Breast epithelium (tissue), 4 donors: ENCODE measurements around the gene CRHBP. TPM values are rescaled to one million over a fixed set of nuclear protein-coding genes. Genes with fewer than 3 reads are reported as not detected.
"Not testable (repeated sequence)": the region's sequence is repeated elsewhere in the genome, so short reads cannot be mapped to it uniquely, and the experiment has no call there.

Source experiments
- DNase-seq, 2 donors: peaks; one replicate each; pipeline ENCODE4 v3.0.0-alpha.2; 2019; ENCODE audit warnings: low spot score in 2 of 2
- H3K27ac ChIP-seq, 2 donors: fragments of 200-600 bp; sonication (generic) in 1 of 2; one replicate each; pipeline ENCODE4 v1.5.1; 2016 to 2019; ENCODE audit warnings: mild to moderate bottlenecking in 1 of 2
- H3K27me3 ChIP-seq, 2 donors: fragments of 200-600 bp; sonication (generic) in 1 of 2; one replicate each; pipeline versions ENCODE4 v1.5.1 to v1.6.0; 2017 to 2019; ENCODE audit warnings: control low read depth in 1 of 2, mild to moderate bottlenecking in 1 of 2
- H3K36me3 ChIP-seq: fragments of 200-600 bp; one replicate; pipeline ENCODE4 v1.5.1; 2019
- H3K4me1 ChIP-seq, 2 donors: fragments of 200-600 bp; sonication (generic); one replicate each; pipeline ENCODE4 v1.5.1; 2016 to 2019; ENCODE audit warnings: control low read depth in 1 of 2
- H3K4me3 ChIP-seq, 3 donors: fragments of 200-600 bp; sonication (generic); 1 replicate in 2 of 3; 2 replicates in 1 of 3; pipeline ENCODE4 v1.5.1; 2016 to 2019; ENCODE audit warnings: mild to moderate bottlenecking in 3 of 3, moderate library complexity in 2 of 3
- H3K9me3 ChIP-seq, 2 donors: fragments of 200-600 bp; sonication (generic) in 1 of 2; one replicate each; pipeline ENCODE4 v1.5.1; 2016 to 2019; ENCODE audit warnings: control low read depth in 1 of 2
- POLR2A ChIP-seq: fragments of 450-650 bp; IDR thresholded peaks from one replicate; pipeline ENCODE4 v1.6.1; 2016; ENCODE audit warnings: antibody characterized with exemption, mild to moderate bottlenecking, moderate library complexity
- POLR2AphosphoS5 ChIP-seq, 3 donors: sonication (generic); formaldehyde crosslinking; IDR thresholded peaks; one replicate each; pipeline ENCODE4 v1.6.1; 2017; ENCODE audit warnings: antibody characterized with exemption in 3 of 3
- intact Hi-C: fragments of 100-400 bp; cut with DNase I; formaldehyde crosslinking; loops from one replicate; pipeline ENCODE4 v1.15.1; 2023; ENCODE audit warnings: low total_unique reads
- total RNA-seq, 3 donors: library from RNA; depleted of rRNA; stranded (reverse); fragments of >200 nt; gene quantifications; one replicate each; pipeline ENCODE4 v1.1.0, GENCODE V29; 2016
- TF ChIP-seq, protein P1 (sequence below), 3 donors: fragments of 450-650 bp; IDR thresholded peaks; one replicate each; pipeline ENCODE4 v1.5.1; 2016 to 2017; ENCODE audit warnings: antibody characterized with exemption in 3 of 3, mild to moderate bottlenecking in 3 of 3, moderate library complexity in 3 of 3

The CRHBP gene, protein sequence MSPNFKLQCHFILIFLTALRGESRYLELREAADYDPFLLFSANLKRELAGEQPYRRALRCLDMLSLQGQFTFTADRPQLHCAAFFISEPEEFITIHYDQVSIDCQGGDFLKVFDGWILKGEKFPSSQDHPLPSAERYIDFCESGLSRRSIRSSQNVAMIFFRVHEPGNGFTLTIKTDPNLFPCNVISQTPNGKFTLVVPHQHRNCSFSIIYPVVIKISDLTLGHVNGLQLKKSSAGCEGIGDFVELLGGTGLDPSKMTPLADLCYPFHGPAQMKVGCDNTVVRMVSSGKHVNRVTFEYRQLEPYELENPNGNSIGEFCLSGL
- total RNA-seq = 1 to 10 TPM in 2 of 3 donors, under 1 TPM in 1; 0.73 to 5.1 (median 2.3) TPM

DNA sequence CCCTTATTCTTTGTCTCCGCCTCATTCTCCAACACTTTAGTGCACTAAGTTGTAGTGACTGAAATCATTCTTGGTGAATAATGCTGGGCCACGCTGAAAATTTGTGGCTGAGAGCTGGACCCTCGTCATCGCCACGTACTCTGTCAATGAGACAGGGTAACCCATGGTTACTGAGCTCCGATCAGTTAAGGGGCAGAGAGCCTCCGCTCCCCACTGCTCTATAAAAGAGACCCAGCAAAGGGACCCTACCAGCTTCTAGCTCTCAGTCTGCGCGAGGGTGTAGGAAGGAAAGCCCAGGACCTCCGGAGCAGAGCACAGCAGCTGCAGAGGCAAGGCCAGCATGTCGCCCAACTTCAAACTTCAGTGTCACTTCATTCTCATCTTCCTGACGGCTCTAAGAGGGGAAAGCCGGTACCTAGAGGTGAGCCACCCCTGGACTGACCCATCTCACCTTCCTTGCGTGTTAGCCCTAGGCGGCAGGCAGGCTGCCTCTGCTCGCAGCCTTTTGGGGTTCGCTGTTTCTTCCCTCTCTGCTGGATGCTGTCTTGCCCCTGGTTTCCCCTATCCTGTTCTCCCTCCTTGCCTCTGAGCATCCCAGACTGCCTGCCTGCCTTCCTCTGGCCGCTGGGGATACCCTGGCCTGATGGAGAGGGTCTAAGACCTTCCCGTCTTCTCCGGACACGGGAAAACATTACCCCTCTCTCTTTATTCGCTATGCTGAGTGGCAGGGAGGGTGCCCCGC lies at the start of gene CRHBP:
Gene CRHBP, plus strand, starts transcription at position 251 of the 742 bp plus-strand sequence. Its CDS starts 90 bp downstream, at position 341.
- peak within 1 kb of the TSS; percentile 30 to 56 (median 49) for H3K4me3 ChIP-seq
- H3K4me1 ChIP-seq = peaks cover 0 to 7% of the 10 kb centered on the region in 2 donors
- H3K9me3 ChIP-seq = no peaks in the 10 kb centered on the region
- intact Hi-C loops = no loop called here
- peaks cover 0 to 24% of the 10 kb centered on the region in 2 donors for H3K27me3 ChIP-seq
- DNase-seq = no peak
- H3K36me3 ChIP-seq = no peaks in the 10 kb centered on the region
- TF ChIP-seq, protein P1, sequence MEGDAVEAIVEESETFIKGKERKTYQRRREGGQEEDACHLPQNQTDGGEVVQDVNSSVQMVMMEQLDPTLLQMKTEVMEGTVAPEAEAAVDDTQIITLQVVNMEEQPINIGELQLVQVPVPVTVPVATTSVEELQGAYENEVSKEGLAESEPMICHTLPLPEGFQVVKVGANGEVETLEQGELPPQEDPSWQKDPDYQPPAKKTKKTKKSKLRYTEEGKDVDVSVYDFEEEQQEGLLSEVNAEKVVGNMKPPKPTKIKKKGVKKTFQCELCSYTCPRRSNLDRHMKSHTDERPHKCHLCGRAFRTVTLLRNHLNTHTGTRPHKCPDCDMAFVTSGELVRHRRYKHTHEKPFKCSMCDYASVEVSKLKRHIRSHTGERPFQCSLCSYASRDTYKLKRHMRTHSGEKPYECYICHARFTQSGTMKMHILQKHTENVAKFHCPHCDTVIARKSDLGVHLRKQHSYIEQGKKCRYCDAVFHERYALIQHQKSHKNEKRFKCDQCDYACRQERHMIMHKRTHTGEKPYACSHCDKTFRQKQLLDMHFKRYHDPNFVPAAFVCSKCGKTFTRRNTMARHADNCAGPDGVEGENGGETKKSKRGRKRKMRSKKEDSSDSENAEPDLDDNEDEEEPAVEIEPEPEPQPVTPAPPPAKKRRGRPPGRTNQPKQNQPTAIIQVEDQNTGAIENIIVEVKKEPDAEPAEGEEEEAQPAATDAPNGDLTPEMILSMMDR (IDR thresholded peaks at IDR 0.05) = no peak
- TF ChIP-seq POLR2A (no peak), POLR2AphosphoS5 (IDR thresholded peaks at IDR 0.05) (no peak)
- no peak within 1 kb of the TSS for H3K27ac ChIP-seq

DNA sequence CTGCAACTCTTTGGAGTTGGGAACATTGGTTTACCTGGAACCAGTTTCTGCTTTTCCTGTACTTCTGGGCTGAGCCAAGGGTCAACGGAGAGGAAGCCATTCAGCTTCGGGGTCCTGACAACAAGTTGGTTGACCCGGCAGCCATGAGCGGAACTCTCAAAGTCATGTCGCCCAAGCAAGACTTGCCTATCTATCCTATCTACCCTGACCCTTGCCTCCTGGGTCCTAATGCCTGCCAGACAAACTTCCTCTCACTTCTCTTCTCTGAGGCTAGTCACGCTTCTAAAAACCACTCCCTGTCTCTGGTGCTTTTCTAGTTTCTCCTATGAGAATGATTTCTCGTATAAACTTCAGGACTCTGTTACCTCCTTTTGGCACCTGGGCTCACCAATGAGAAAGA lies 44.7 kb upstream of the CRHBP start:
- Histone ChIP-seq H3K27ac (no peak overlapping the region), H3K27me3 (no peaks in the 10 kb centered on the region), H3K4me1 (no peaks in the 10 kb centered on the region), H3K9me3 (no peaks in the 10 kb centered on the region), H3K36me3 (no peaks in the 10 kb centered on the region), H3K4me3 (no peak overlapping the region)
- TF ChIP-seq, protein P1 (IDR thresholded peaks at IDR 0.05) = no peak
- TF ChIP-seq POLR2AphosphoS5 (IDR thresholded peaks at IDR 0.05) (no peak), POLR2A (no peak)
- intact Hi-C loops = no loop called here
- no peak for DNase-seq

DNA sequence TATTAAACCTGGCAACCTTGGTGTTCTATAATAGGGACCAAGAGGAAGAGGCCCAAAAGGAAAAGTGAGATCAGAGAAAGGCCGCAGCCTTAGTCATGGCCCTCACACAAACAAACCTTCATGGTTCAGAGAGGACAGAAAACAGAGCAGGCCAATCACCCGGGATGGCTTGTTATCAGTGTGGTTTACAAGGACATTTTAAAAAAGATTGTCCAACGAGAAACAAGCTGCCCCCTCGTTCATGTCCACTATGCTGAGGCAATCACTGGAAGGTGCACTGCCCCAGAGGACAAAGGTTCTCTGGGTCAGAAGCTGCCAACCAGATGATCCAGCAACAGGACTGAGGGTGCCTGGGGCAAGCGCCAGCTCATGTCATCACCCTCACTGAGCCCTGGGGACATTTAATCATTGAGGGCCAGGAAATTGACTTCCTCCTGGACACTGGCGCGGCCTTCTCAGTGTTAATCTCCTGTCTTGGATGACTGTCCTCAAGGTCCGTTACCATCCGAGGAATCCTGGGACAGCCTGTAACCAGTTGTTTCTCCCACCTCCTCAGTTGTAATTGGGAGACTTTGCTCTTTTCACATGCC lies 42.4 kb upstream of the CRHBP start:
- peaks cover 0 to 10% of the 10 kb centered on the region in 2 donors for H3K9me3 ChIP-seq
- DNase-seq, H3K4me3 ChIP-seq, H3K36me3 ChIP-seq, H3K27ac ChIP-seq, H3K27me3 ChIP-seq, intact Hi-C loops, H3K4me1 ChIP-seq: not testable (repeated sequence)

DNA sequence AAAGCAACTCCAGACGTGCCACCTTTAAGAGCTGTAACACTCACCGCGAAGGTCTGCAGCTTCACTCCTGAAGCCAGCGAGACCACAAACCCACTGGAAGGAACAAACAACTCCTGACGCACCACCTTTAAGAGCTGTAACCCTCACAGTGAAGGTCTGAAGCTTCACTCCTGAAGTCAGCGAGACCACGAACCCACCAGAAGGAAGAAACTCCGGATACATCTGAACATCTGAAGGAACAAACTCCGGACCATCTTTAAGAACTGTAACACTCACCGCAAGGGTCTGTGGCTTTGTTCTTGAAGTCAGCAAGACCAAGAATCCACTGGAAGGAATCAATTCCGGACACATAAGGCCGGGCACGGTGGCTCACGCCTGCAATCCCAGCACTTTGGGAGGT lies 38.2 kb upstream of the CRHBP start:
- H3K36me3 ChIP-seq, DNase-seq, intact Hi-C loops, H3K27ac ChIP-seq, H3K4me1 ChIP-seq, H3K4me3 ChIP-seq, H3K27me3 ChIP-seq: not testable (repeated sequence)
- peaks cover 0 to 10% of the 10 kb centered on the region in 2 donors for H3K9me3 ChIP-seq

DNA sequence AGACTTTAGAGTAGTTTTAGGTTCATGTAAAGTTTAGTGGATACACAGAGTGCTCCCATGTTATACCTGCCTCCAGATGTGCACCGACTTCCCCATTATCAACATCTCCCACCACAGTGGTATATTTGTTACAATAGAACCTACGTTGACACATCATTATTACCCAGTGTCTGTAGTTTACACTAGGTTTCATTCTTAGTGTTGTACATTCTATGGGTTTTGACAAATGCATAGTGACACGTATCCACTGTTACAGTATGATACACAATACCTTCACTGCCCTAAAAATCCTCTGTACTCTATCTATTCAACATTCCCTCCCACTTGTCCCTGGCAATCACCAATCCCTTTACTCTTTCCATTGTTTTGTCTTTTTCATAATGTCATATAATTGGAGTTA lies 34.3 kb upstream of the CRHBP start:
- Histone ChIP-seq H3K27ac (no peak overlapping the region), H3K36me3 (no peaks in the 10 kb centered on the region), H3K4me3 (no peak overlapping the region), H3K27me3 (no peaks in the 10 kb centered on the region), H3K4me1 (no peaks in the 10 kb centered on the region), H3K9me3 (peaks cover 0 to 10% of the 10 kb centered on the region in 2 donors)
- intact Hi-C loops = no loop called here
- DNase-seq = no peak
- TF ChIP-seq, protein P1 (IDR thresholded peaks at IDR 0.05) = no peak
- TF ChIP-seq POLR2A (no peak), POLR2AphosphoS5 (IDR thresholded peaks at IDR 0.05) (no peak)

DNA sequence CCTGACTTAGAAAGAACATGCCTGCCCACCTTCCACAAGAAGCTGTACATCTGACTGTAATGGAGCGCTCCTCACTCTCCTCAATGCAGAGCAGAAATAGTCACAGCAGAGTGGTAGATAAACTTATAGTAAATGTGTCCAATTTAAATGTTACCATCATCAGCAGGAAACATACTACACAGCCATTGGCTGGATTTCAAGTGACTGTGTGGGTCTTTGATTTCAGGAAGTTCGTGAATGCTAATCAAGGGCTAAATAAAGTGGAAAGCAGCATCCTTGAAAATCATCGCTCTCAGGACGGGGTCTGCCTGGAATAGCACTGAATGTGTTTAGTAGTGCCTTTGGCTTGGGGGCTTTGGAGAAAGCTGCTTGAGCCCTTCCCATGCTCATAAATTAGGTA lies 32.4 kb upstream of the CRHBP start:
- no peaks in the 10 kb centered on the region for H3K9me3 ChIP-seq
- DNase-seq = no peak

More for the DNA sequence above, 32.4 kb upstream of the CRHBP start:
- intact Hi-C loops = no loop called here
- Histone ChIP-seq H3K4me1 (no peaks in the 10 kb centered on the region), H3K4me3 (no peak overlapping the region), H3K36me3 (no peaks in the 10 kb centered on the region), H3K27ac (no peak overlapping the region), H3K27me3 (no peaks in the 10 kb centered on the region)
- TF ChIP-seq POLR2A (no peak), POLR2AphosphoS5 (IDR thresholded peaks at IDR 0.05) (no peak)
- TF ChIP-seq, protein P1 (IDR thresholded peaks at IDR 0.05) = no peak
